Fibroblast of lung (primary cell): Measurements from ENCODE around the gene CDC42EP2. TPM values are rescaled to one million over a fixed set of nuclear protein-coding genes. Genes with fewer than 3 reads are reported as not detected.

Experiments
- DNase-seq, 2 donors: peaks; one replicate each; pipeline versions ENCODE4 v3.0.0 to v3.0.0-alpha.2; 2010; ENCODE audit warnings: low read depth in 2 of 2
- H2AFZ ChIP-seq: 2 replicates; pipeline ENCODE4 v1.5.1; 2012; ENCODE audit warnings: low read length, control low read depth, inconsistent platforms
- H3K27ac ChIP-seq: 2 replicates; pipeline ENCODE4 v1.5.1; 2011; ENCODE audit warnings: low read length, control low read depth; ENCODE audit not compliant: insufficient read depth
- H3K27me3 ChIP-seq: 2 replicates; pipeline ENCODE4 v1.5.1; 2011; ENCODE audit warnings: mild to moderate bottlenecking, low read length; ENCODE audit not compliant: control insufficient read depth, insufficient read depth
- H3K36me3 ChIP-seq: 2 replicates; pipeline ENCODE4 v1.5.1; 2011; ENCODE audit warnings: low read length; ENCODE audit not compliant: control insufficient read depth, insufficient read depth
- H3K4me1 ChIP-seq: 2 replicates; pipeline ENCODE4 v1.5.1; 2011; ENCODE audit warnings: low read length; ENCODE audit not compliant: control insufficient read depth, insufficient read depth; ENCODE audit errors: extremely low read depth
- H3K4me2 ChIP-seq: 2 replicates; pipeline ENCODE4 v1.5.1; 2011; ENCODE audit warnings: low read length, control low read depth; ENCODE audit not compliant: insufficient read depth; ENCODE audit errors: extremely low read depth
- H3K4me3 ChIP-seq, 4 experiments: fragments of 200-600 bp in 1 of 4; sonication (generic) in 1 of 4; replicated peaks in 1 of 4; 2 replicates each; pipeline ENCODE4 v1.5.1; 2011 to 2016; ENCODE audit warnings: low read length in 4 of 4, low read depth in 3 of 4, mild to moderate bottlenecking in 3 of 4, control low read depth in 2 of 4, inconsistent platforms in 1 of 4, mixed read lengths in 1 of 4; ENCODE audit not compliant: insufficient read depth in 1 of 4; ENCODE audit errors: control extremely low read depth in 1 of 4
- H3K79me2 ChIP-seq: 2 replicates; pipeline ENCODE4 v1.5.1; 2012; ENCODE audit warnings: mild to moderate bottlenecking, low read length, inconsistent platforms; ENCODE audit not compliant: control insufficient read depth, insufficient read depth
- H3K9ac ChIP-seq: 2 replicates; pipeline ENCODE4 v1.5.1; 2011; ENCODE audit warnings: mild to moderate bottlenecking, low read length, control low read depth; ENCODE audit not compliant: insufficient read depth
- H3K9me3 ChIP-seq: 2 replicates; pipeline ENCODE4 v1.5.1; 2012; ENCODE audit warnings: low read depth, low read length; ENCODE audit not compliant: control insufficient read depth, insufficient read depth
- H4K20me1 ChIP-seq: 2 replicates; pipeline ENCODE4 v1.5.1; 2011; ENCODE audit warnings: low read length; ENCODE audit not compliant: control insufficient read depth, insufficient read depth; ENCODE audit errors: extremely low read depth
- EZH2 ChIP-seq: IDR thresholded peaks from 2 replicates; pipeline ENCODE4 v1.5.1; 2012; ENCODE audit warnings: low read length, control low read depth, mild to moderate bottlenecking; ENCODE audit errors: missing control alignments
- polyA plus RNA-seq, 2 donors: library from polyadenylated mRNA; depleted of rRNA in 1 of 2; stranded (reverse) in 1 of 2; unstranded in 1 of 2; fragments of >200 nt; gene quantifications; 2 replicates each; pipeline ENCODE4 v1.2.1, GENCODE V29; 2011 to 2012; ENCODE audit warnings: missing spikeins in 1 of 2
- total RNA-seq: library from RNA; depleted of rRNA; stranded (reverse); fragments of >200 nt; gene quantifications from 2 replicates; pipeline ENCODE4 v1.2.1, GENCODE V29; 2014
- TF ChIP-seq, protein P1 (sequence below), 2 donors: IDR thresholded peaks in 1 of 2; conservative IDR thresholded peaks in 1 of 2; 1 replicate in 1 of 2; 2 replicates in 1 of 2; pipeline ENCODE4 v1.5.1; 2011 to 2012; ENCODE audit warnings: low read length in 2 of 2, control low read depth in 1 of 2, inconsistent platforms in 1 of 2, low read depth in 1 of 2, mild to moderate bottlenecking in 1 of 2

The CDC42EP2 gene
- total and polyA plus RNA-seq, 2 donors (not counting 1 experiment from before 2014, with no cell fraction given): 25.6 to 48.4 TPM

DNA sequence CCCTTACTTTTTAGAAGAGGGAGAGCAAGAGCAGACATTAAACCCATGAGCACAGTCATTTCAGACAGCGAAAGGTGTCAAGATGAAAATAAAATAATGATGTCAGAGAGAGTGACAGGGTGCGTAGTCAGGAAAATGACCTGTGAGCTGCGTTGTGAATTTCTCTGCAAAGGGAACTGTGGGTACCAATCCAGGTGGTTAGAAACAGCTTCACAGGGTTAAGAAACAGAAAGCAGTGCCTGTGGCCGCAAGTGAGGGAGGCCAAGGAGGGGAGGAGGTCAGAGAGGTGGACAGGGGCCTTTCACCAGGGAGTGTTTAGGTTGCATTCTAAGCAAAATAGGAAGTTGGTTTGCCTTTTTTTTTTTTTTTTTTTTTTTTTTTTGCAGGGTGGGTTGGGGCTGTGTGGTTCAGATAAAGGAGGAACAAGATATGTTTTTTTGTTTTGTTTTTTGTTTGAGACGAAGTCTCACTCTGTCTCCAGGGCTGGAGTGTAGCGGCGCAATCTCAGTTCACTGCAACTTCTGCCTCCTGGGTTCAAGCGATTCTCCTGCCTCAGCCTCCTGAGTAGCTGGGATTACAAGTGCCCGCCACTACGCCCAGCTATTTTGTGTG is 47.8 kb downstream of the CDC42EP2 start:
- no peak for DNase-seq
- H3K4me3 ChIP-seq: no peak overlapping the region
- H4K20me1 ChIP-seq: no peaks in the 10 kb centered on the region
- no peaks in the 10 kb centered on the region for H3K9me3 ChIP-seq
- no peak overlapping the region for H3K9ac ChIP-seq
- H3K79me2 ChIP-seq: no peaks in the 10 kb centered on the region
- H3K36me3 ChIP-seq: no peaks in the 10 kb centered on the region
- TF ChIP-seq, protein P1, sequence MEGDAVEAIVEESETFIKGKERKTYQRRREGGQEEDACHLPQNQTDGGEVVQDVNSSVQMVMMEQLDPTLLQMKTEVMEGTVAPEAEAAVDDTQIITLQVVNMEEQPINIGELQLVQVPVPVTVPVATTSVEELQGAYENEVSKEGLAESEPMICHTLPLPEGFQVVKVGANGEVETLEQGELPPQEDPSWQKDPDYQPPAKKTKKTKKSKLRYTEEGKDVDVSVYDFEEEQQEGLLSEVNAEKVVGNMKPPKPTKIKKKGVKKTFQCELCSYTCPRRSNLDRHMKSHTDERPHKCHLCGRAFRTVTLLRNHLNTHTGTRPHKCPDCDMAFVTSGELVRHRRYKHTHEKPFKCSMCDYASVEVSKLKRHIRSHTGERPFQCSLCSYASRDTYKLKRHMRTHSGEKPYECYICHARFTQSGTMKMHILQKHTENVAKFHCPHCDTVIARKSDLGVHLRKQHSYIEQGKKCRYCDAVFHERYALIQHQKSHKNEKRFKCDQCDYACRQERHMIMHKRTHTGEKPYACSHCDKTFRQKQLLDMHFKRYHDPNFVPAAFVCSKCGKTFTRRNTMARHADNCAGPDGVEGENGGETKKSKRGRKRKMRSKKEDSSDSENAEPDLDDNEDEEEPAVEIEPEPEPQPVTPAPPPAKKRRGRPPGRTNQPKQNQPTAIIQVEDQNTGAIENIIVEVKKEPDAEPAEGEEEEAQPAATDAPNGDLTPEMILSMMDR (conservative IDR thresholded peaks at IDR 0.05 in 1 of 2, IDR thresholded peaks at IDR 0.05 in 1 of 2; ENCODE audit: low read depth in 1 of 2, low read length in 2 of 2): no peak
- TF ChIP-seq EZH2: no peak
- no peak overlapping the region for H2AFZ ChIP-seq
- no peak overlapping the region for H3K27ac ChIP-seq
- no peaks in the 10 kb centered on the region for H3K4me1 ChIP-seq
- peaks cover 2% of the 10 kb centered on the region for H3K27me3 ChIP-seq
- H3K4me2 ChIP-seq: no peak overlapping the region

DNA sequence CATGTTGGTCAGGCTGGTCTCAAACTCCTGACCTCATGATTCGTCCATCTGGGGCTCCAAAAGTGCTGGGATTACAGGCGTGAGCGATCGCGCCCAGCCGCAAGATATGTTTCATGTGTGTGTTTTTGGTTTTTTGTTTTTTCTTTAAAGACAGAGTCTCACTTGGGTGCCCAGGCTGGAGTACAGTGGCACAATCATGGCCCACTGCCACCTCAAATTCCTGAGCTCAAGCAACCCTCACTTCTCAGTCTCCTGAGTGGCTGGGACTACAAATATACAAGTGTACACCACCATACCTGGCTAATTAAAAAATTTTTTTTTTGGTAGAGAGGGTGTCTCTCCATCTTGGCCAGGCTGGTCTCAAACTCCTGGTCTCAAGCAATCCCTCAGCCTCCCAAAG is 48.3 kb downstream of the CDC42EP2 start:
- Histone ChIP-seq H3K4me3 (no peak overlapping the region), H2AFZ (no peak overlapping the region), H4K20me1 (no peaks in the 10 kb centered on the region), H3K27me3 (peaks cover 1% of the 10 kb centered on the region), H3K4me1 (no peaks in the 10 kb centered on the region), H3K9ac (no peak overlapping the region), H3K79me2 (no peaks in the 10 kb centered on the region), H3K9me3 (no peaks in the 10 kb centered on the region), H3K27ac (no peak overlapping the region), H3K4me2 (no peak overlapping the region), H3K36me3 (no peaks in the 10 kb centered on the region)
- no peak for DNase-seq
- TF ChIP-seq, protein P1 (conservative IDR thresholded peaks at IDR 0.05 in 1 of 2, IDR thresholded peaks at IDR 0.05 in 1 of 2; ENCODE audit: low read depth in 1 of 2, low read length in 2 of 2): no peak
- no peak for TF ChIP-seq EZH2

DNA sequence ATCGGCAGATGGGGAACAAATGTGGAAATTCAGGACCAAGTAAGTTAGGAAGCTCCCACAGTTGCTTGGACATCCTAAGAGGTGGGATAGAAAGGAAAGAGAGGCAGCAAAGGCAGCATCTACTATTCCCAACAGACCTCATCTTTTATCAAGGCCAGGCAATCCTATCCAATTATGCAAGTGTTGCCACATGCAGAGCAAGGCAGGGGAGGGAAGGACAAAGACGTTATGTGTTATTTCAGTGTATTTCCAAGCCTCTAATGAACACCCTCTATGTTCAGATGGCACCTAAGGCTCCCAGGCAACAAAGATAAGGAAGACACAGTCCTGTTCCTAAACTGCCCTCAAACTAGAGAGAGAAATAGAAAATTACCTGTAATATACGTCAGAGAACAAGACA is 49.1 kb downstream of the CDC42EP2 start:
- H3K79me2 ChIP-seq: no peaks in the 10 kb centered on the region
- TF ChIP-seq, protein P1 (conservative IDR thresholded peaks at IDR 0.05 in 1 of 2, IDR thresholded peaks at IDR 0.05 in 1 of 2; ENCODE audit: low read depth in 1 of 2, low read length in 2 of 2): no peak
- no peak for TF ChIP-seq EZH2
- H3K4me3 ChIP-seq: no peak overlapping the region
- H3K9ac ChIP-seq: no peak overlapping the region
- no peak overlapping the region for H3K27ac ChIP-seq
- no peaks in the 10 kb centered on the region for H4K20me1 ChIP-seq
- H3K4me1 ChIP-seq: no peaks in the 10 kb centered on the region
- H3K27me3 ChIP-seq: no peaks in the 10 kb centered on the region
- DNase-seq: no peak
- H3K4me2 ChIP-seq: no peak overlapping the region
- H3K36me3 ChIP-seq: no peaks in the 10 kb centered on the region
- no peak overlapping the region for H2AFZ ChIP-seq
- no peaks in the 10 kb centered on the region for H3K9me3 ChIP-seq
